GM23338 (cell line): ENCODE measurements around the gene SERPINB6. TPM values are rescaled to one million over a fixed set of nuclear protein-coding genes. Genes with fewer than 3 reads are reported as not detected.

Experiments
- ATAC-seq: fragments of 200-7000 bp; cut with Tn5 transposase; 3 replicates; pipeline ENCODE4 v1.9.1; 2020
- DNase-seq: peaks from one replicate; pipeline ENCODE4 v3.0.0-alpha.2; 2015; ENCODE audit warnings: low spot score
- H2AFZ ChIP-seq: fragments of 200-600 bp; sonication (generic); 2 replicates; pipeline ENCODE4 v1.8.0; 2016; ENCODE audit warnings: antibody characterized with exemption, mild to moderate bottlenecking, moderate library complexity
- H3F3A ChIP-seq: fragments of 200-600 bp; sonication (generic); replicated peaks from 2 replicates; pipeline ENCODE4 v1.8.0; 2017; ENCODE audit warnings: antibody characterized with exemption, mixed run types, low read depth
- H3K27ac ChIP-seq: fragments of 200-600 bp; sonication (generic); 2 replicates; pipeline ENCODE4 v1.6.1; 2016; ENCODE audit warnings: low read depth
- H3K27me3 ChIP-seq: fragments of 200-600 bp; sonication (generic); 2 replicates; pipeline ENCODE4 v1.8.0; 2016; ENCODE audit warnings: mild to moderate bottlenecking, mixed run types, moderate library complexity; ENCODE audit not compliant: insufficient read depth
- H3K36me3 ChIP-seq: fragments of 200-600 bp; sonication (generic); 2 replicates; pipeline ENCODE4 v1.8.0; 2016; ENCODE audit warnings: mild to moderate bottlenecking; ENCODE audit not compliant: insufficient read depth
- H3K4me1 ChIP-seq: fragments of 200-600 bp; sonication (generic); 2 replicates; pipeline ENCODE4 v1.8.0; 2016; ENCODE audit warnings: mild to moderate bottlenecking, moderate library complexity; ENCODE audit not compliant: insufficient read depth
- H3K4me2 ChIP-seq: fragments of 200-600 bp; sonication (generic); 2 replicates; pipeline ENCODE4 v1.7.1; 2017; ENCODE audit warnings: mixed run types
- H3K4me3 ChIP-seq: fragments of 200-600 bp; sonication (generic); 2 replicates; pipeline ENCODE4 v1.6.1; 2016; ENCODE audit warnings: mixed run types
- H3K79me2 ChIP-seq: fragments of 200-600 bp; sonication (generic); replicated peaks from 2 replicates; pipeline ENCODE4 v1.8.0; 2017; ENCODE audit warnings: mild to moderate bottlenecking; ENCODE audit not compliant: insufficient read depth
- H3K9me2 ChIP-seq: fragments of 200-600 bp; sonication (generic); 2 replicates; pipeline ENCODE4 v1.8.0; 2017; ENCODE audit not compliant: insufficient read depth
- H4K20me1 ChIP-seq: fragments of 200-600 bp; sonication (generic); replicated peaks from 2 replicates; pipeline ENCODE4 v1.8.0; 2017; ENCODE audit warnings: mild to moderate bottlenecking; ENCODE audit not compliant: insufficient read depth
- H3K27ac Mint-ChIP-seq: 2 replicates; pipeline ENCODE4 v1.8.0; 2020; ENCODE audit warnings: inconsistent platforms, mild to moderate bottlenecking, moderate library complexity, mixed read lengths
- H3K27me3 Mint-ChIP-seq: 3 replicates; pipeline ENCODE4 v1.8.0; 2022; ENCODE audit warnings: low read depth, mild to moderate bottlenecking, moderate library complexity, mixed read lengths, inconsistent platforms; ENCODE audit not compliant: insufficient read depth, poor library complexity
- H3K36me3 Mint-ChIP-seq: 3 replicates; pipeline ENCODE4 v1.8.0; 2021; ENCODE audit warnings: low read depth, mild to moderate bottlenecking, inconsistent platforms, moderate library complexity, mixed read lengths
- H3K4me1 Mint-ChIP-seq: 3 replicates; pipeline ENCODE4 v1.8.0; 2020; ENCODE audit warnings: mild to moderate bottlenecking, inconsistent platforms, mixed read lengths
- H3K4me3 Mint-ChIP-seq: 3 replicates; pipeline ENCODE4 v1.8.0; 2021; ENCODE audit warnings: moderate library complexity, mild to moderate bottlenecking, inconsistent platforms, mixed read lengths
- H3K9me3 Mint-ChIP-seq: 3 replicates; pipeline ENCODE4 v1.8.0; 2020; ENCODE audit warnings: moderate library complexity, mild to moderate bottlenecking, inconsistent platforms, mixed read lengths
- CREB1 ChIP-seq: fragments of 250-450 bp; sonication (Bioruptor Pico); IDR thresholded peaks from 2 replicates; pipeline ENCODE4 v1.5.0; 2020; ENCODE audit warnings: low read depth, mild to moderate bottlenecking, moderate library complexity
- EZH2 ChIP-seq: fragments of 200-600 bp; sonication (generic); IDR thresholded peaks from one replicate; pipeline ENCODE4 v1.8.0; 2017; ENCODE audit warnings: antibody characterized with exemption, mild to moderate bottlenecking, low read depth; ENCODE audit not compliant: unreplicated experiment
- EZH2phosphoT487 ChIP-seq: fragments of 200-600 bp; sonication (generic); IDR thresholded peaks from one replicate; pipeline ENCODE4 v1.8.1; 2018; ENCODE audit warnings: antibody characterized with exemption; ENCODE audit not compliant: unreplicated experiment
- JUNB ChIP-seq: IDR thresholded peaks from one replicate; pipeline ENCODE4 v1.6.1; 2016; ENCODE audit warnings: antibody characterized with exemption; ENCODE audit not compliant: unreplicated experiment
- NANOG ChIP-seq: IDR thresholded peaks from 2 replicates; pipeline ENCODE4 v1.6.1; 2016; ENCODE audit warnings: antibody characterized with exemption, borderline replicate concordance
- POLR2AphosphoS5 ChIP-seq: IDR thresholded peaks from 2 replicates; pipeline ENCODE4 v1.6.1; 2016; ENCODE audit warnings: antibody characterized with exemption, low read depth
- STAT1 ChIP-seq: IDR thresholded peaks from one replicate; pipeline ENCODE4 v1.6.1; 2016; ENCODE audit warnings: antibody characterized with exemption; ENCODE audit not compliant: unreplicated experiment
- ZNF114 ChIP-seq: fragments of 250-450 bp; sonication (Bioruptor Pico); IDR thresholded peaks from 2 replicates; pipeline ENCODE4 v1.5.0; 2020; ENCODE audit warnings: mild to moderate bottlenecking, moderate library complexity
- ZNF331 ChIP-seq: fragments of 250-450 bp; sonication (Bioruptor Pico); IDR thresholded peaks from 2 replicates; pipeline ENCODE4 v1.5.0; 2020; ENCODE audit warnings: low read depth, mild to moderate bottlenecking, moderate library complexity
- polyA plus RNA-seq: library from polyadenylated mRNA; unstranded; fragments of >200 nt; fragmentation: Nextera tagmentation; extraction: Ambion mirVana; gene quantifications from 2 replicates; pipeline ENCODE4 v1.2.1, GENCODE V29; 2016
- total RNA-seq: library from RNA; depleted of rRNA; stranded (reverse); fragments of >200 nt; shearing (Covaris generic); gene quantifications from 2 replicates; pipeline ENCODE4 v1.2.3, GENCODE V29; 2014
- TF ChIP-seq, protein P1 (sequence below): IDR thresholded peaks from one replicate; pipeline ENCODE4 v1.6.1; 2018; ENCODE audit warnings: antibody characterized with exemption; ENCODE audit not compliant: unreplicated experiment
- TF ChIP-seq, protein P2 (sequence below): fragments of 250-450 bp; sonication (Bioruptor Pico); IDR thresholded peaks from 2 replicates; pipeline ENCODE4 v1.5.0; 2020; ENCODE audit warnings: mild to moderate bottlenecking, moderate library complexity
- TF ChIP-seq, protein P3 (sequence below): IDR thresholded peaks from 2 replicates; pipeline ENCODE4 v1.6.1; 2016; ENCODE audit warnings: antibody characterized with exemption
- TF ChIP-seq, protein P4 (sequence below), 2 experiments: fragments of 200-600 bp in 1 of 2; sonication (generic) in 1 of 2; conservative IDR thresholded peaks; 2 replicates each; pipeline versions ENCODE4 v1.5.1 to v1.6.1; 2016 to 2017; ENCODE audit warnings: antibody characterized with exemption in 2 of 2, low read depth in 2 of 2, mild to moderate bottlenecking in 2 of 2, moderate library complexity in 1 of 2

SERPINB6 gene
- total and polyA plus RNA-seq, 2 experiments from 2014 or later, result 25.9 to 38.5 TPM

DNA sequence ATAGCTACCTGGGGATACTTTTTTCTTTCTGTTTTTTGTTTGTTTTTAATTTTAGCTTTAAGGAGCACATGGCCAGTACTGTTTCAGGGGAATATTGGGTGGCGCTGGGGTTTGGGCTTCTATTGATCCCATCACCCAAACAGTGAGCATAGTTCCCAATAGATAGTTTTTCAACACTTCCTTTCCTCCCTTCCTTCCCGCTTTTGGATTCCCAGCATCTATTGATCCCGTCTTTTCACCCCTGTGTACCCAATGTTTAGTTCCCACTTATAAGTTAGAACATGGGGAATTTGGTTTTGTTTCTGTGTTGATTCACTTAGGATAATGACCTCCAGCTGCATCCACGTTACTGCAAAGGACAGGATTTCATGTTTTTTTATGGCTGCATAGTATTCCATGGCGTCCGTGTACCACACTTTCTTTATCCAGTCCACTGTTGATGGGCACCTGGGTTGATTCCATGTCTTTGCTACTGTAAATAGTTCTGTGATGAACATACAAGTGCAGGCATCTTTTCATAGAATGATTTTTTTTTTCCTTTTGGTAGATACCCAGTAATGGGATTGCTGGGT is 48.5 kb upstream of the SERPINB6 start:
- Mint-ChIP-seq H3K4me3 (no peak overlapping the region), H3K4me1 (peaks cover 22% of the 10 kb centered on the region), H3K27me3 (peaks cover 11% of the 10 kb centered on the region), H3K36me3 (peaks cover 89% of the 10 kb centered on the region), H3K9me3 (peaks cover 18% of the 10 kb centered on the region; the same call in 2 of the 3 replicates), H3K27ac (no peak overlapping the region)
- TF ChIP-seq NANOG (no peak), EZH2 (no peak), POLR2AphosphoS5 (no peak), CREB1 (CRISPR knock-in tag) (no peak), ZNF331 (CRISPR knock-in tag) (no peak), EZH2phosphoT487 (no peak), STAT1 (no peak), JUNB (no peak), ZNF114 (no peak)
- TF ChIP-seq, protein P1, sequence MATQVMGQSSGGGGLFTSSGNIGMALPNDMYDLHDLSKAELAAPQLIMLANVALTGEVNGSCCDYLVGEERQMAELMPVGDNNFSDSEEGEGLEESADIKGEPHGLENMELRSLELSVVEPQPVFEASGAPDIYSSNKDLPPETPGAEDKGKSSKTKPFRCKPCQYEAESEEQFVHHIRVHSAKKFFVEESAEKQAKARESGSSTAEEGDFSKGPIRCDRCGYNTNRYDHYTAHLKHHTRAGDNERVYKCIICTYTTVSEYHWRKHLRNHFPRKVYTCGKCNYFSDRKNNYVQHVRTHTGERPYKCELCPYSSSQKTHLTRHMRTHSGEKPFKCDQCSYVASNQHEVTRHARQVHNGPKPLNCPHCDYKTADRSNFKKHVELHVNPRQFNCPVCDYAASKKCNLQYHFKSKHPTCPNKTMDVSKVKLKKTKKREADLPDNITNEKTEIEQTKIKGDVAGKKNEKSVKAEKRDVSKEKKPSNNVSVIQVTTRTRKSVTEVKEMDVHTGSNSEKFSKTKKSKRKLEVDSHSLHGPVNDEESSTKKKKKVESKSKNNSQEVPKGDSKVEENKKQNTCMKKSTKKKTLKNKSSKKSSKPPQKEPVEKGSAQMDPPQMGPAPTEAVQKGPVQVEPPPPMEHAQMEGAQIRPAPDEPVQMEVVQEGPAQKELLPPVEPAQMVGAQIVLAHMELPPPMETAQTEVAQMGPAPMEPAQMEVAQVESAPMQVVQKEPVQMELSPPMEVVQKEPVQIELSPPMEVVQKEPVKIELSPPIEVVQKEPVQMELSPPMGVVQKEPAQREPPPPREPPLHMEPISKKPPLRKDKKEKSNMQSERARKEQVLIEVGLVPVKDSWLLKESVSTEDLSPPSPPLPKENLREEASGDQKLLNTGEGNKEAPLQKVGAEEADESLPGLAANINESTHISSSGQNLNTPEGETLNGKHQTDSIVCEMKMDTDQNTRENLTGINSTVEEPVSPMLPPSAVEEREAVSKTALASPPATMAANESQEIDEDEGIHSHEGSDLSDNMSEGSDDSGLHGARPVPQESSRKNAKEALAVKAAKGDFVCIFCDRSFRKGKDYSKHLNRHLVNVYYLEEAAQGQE, result no peak
- TF ChIP-seq, protein P2, sequence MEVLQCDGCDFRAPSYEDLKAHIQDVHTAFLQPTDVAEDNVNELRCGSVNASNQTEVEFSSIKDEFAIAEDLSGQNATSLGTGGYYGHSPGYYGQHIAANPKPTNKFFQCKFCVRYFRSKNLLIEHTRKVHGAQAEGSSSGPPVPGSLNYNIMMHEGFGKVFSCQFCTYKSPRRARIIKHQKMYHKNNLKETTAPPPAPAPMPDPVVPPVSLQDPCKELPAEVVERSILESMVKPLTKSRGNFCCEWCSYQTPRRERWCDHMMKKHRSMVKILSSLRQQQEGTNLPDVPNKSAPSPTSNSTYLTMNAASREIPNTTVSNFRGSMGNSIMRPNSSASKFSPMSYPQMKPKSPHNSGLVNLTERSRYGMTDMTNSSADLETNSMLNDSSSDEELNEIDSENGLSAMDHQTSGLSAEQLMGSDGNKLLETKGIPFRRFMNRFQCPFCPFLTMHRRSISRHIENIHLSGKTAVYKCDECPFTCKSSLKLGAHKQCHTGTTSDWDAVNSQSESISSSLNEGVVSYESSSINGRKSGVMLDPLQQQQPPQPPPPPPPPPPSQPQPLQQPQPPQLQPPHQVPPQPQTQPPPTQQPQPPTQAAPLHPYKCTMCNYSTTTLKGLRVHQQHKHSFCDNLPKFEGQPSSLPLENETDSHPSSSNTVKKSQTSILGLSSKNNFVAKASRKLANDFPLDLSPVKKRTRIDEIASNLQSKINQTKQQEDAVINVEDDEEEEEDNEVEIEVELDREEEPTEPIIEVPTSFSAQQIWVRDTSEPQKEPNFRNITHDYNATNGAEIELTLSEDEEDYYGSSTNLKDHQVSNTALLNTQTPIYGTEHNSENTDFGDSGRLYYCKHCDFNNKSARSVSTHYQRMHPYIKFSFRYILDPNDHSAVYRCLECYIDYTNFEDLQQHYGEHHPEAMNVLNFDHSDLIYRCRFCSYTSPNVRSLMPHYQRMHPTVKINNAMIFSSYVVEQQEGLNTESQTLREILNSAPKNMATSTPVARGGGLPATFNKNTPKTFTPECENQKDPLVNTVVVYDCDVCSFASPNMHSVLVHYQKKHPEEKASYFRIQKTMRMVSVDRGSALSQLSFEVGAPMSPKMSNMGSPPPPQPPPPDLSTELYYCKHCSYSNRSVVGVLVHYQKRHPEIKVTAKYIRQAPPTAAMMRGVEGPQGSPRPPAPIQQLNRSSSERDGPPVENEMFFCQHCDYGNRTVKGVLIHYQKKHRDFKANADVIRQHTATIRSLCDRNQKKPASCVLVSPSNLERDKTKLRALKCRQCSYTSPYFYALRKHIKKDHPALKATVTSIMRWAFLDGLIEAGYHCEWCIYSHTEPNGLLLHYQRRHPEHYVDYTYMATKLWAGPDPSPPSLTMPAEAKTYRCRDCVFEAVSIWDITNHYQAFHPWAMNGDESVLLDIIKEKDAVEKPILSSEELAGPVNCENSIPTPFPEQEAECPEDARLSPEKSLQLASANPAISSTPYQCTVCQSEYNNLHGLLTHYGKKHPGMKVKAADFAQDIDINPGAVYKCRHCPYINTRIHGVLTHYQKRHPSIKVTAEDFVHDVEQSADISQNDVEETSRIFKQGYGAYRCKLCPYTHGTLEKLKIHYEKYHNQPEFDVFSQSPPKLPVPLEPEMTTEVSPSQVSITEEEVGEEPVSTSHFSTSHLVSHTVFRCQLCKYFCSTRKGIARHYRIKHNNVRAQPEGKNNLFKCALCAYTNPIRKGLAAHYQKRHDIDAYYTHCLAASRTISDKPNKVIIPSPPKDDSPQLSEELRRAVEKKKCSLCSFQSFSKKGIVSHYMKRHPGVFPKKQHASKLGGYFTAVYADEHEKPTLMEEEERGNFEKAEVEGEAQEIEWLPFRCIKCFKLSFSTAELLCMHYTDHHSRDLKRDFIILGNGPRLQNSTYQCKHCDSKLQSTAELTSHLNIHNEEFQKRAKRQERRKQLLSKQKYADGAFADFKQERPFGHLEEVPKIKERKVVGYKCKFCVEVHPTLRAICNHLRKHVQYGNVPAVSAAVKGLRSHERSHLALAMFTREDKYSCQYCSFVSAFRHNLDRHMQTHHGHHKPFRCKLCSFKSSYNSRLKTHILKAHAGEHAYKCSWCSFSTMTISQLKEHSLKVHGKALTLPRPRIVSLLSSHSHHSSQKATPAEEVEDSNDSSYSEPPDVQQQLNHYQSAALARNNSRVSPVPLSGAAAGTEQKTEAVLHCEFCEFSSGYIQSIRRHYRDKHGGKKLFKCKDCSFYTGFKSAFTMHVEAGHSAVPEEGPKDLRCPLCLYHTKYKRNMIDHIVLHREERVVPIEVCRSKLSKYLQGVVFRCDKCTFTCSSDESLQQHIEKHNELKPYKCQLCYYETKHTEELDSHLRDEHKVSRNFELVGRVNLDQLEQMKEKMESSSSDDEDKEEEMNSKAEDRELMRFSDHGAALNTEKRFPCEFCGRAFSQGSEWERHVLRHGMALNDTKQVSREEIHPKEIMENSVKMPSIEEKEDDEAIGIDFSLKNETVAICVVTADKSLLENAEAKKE (CRISPR knock-in tag), result no peak
- TF ChIP-seq, protein P3, sequence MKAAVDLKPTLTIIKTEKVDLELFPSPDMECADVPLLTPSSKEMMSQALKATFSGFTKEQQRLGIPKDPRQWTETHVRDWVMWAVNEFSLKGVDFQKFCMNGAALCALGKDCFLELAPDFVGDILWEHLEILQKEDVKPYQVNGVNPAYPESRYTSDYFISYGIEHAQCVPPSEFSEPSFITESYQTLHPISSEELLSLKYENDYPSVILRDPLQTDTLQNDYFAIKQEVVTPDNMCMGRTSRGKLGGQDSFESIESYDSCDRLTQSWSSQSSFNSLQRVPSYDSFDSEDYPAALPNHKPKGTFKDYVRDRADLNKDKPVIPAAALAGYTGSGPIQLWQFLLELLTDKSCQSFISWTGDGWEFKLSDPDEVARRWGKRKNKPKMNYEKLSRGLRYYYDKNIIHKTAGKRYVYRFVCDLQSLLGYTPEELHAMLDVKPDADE, result no peak
- TF ChIP-seq, protein P4, sequence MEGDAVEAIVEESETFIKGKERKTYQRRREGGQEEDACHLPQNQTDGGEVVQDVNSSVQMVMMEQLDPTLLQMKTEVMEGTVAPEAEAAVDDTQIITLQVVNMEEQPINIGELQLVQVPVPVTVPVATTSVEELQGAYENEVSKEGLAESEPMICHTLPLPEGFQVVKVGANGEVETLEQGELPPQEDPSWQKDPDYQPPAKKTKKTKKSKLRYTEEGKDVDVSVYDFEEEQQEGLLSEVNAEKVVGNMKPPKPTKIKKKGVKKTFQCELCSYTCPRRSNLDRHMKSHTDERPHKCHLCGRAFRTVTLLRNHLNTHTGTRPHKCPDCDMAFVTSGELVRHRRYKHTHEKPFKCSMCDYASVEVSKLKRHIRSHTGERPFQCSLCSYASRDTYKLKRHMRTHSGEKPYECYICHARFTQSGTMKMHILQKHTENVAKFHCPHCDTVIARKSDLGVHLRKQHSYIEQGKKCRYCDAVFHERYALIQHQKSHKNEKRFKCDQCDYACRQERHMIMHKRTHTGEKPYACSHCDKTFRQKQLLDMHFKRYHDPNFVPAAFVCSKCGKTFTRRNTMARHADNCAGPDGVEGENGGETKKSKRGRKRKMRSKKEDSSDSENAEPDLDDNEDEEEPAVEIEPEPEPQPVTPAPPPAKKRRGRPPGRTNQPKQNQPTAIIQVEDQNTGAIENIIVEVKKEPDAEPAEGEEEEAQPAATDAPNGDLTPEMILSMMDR (conservative IDR thresholded peaks at IDR 0.05; ENCODE audit: low read depth in 2 of 2), result no peak
- no peaks in the 10 kb centered on the region for H3K9me2 ChIP-seq
- DNase-seq (no peak), ATAC-seq (no peak)
- H3K79me2 ChIP-seq, result no peaks in the 10 kb centered on the region
- H3K4me2 ChIP-seq, result no peak overlapping the region
- H4K20me1 ChIP-seq, result 0 out of 2 replicates have a peak, but pooled peaks cover 4% of the 10 kb centered on the region
- no peaks in the 10 kb centered on the region for H3K27me3 ChIP-seq
- no peak overlapping the region for H2AFZ ChIP-seq
- H3K4me3 ChIP-seq, result no peak overlapping the region
- H3K27ac ChIP-seq, result no peak overlapping the region
- peaks cover 27% of the 10 kb centered on the region for H3K4me1 ChIP-seq
- peaks cover 20% of the 10 kb centered on the region for H3F3A ChIP-seq
- peaks cover 24% of the 10 kb centered on the region for H3K36me3 ChIP-seq
